ENCODE data around the gene MAOA.

GRCh38 chrX:43744284-43744683 lies 88.2 kb downstream of the MAOA start:
- no peak for TF ChIP-seq CTCF (conservative IDR thresholded peaks at IDR 0.05 in 1 of 2, IDR thresholded peaks at IDR 0.05 in 1 of 2; ENCODE audit: extremely low read depth in 1 of 2, insufficient read depth in 1 of 2, low read depth in 1 of 2, low read length in 2 of 2)
- TF ChIP-seq EZH2 (IDR thresholded peaks at IDR 0.05; ENCODE audit: borderline replicate concordance, low read length), result no peak
